GM12875 (cell line): ENCODE measurements around the gene CHERP.

ENCODE experiments used
- H3K4me3 ChIP-seq: one replicate; pipeline ENCODE4 v1.5.1; 2011; ENCODE audit warnings: low read depth, low read length, control low read depth
- CTCF ChIP-seq: IDR thresholded peaks from 2 replicates; pipeline ENCODE4 v1.5.1; 2011; ENCODE audit warnings: low read depth, mild to moderate bottlenecking, control low read depth, inconsistent platforms, low read length, moderate library complexity, borderline replicate concordance; ENCODE audit not compliant: insufficient read depth

CHERP gene

GRCh38 chr19:16476401-16476800 is 65.8 kb downstream of the CHERP start:
- no peak overlapping the region for H3K4me3 ChIP-seq

DNA sequence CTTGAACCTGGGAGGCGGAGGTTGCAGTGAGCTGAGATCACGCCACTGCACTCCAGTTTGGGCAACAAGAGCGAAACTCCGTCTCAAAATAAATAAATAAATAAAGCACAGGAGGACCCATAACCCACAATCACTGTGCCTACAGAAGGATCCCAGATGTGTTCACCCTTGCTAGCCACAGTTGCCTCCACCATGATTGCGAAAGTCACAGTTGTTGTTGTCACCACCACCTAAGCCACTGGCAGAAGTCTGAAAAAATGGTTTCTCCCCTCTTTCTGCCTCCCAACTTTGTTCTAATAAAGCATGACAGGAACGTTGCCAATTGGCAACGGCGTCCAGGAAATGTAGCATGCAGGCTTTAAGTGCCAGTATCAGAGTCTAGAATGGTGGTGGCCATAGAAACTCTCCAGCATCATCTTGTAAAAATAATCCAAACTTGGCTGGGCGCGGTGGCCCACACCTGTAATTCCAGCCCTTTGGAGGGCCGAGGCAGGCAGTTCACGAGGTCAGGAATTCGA is 68.3 kb downstream of the CHERP start:
- H3K4me3 ChIP-seq, result no peak overlapping the region
- no peak for TF ChIP-seq CTCF

More at GRCh38 chr19:16476401-16476800, 65.8 kb downstream of the CHERP start:
- TF ChIP-seq CTCF, result no peak

- TF ChIP-seq CTCF, result no peak
- H3K4me3 ChIP-seq, result no peak overlapping the region
Observed at GRCh38 chr19:16472992-16473391, 69.2 kb downstream of the CHERP start.

DNA sequence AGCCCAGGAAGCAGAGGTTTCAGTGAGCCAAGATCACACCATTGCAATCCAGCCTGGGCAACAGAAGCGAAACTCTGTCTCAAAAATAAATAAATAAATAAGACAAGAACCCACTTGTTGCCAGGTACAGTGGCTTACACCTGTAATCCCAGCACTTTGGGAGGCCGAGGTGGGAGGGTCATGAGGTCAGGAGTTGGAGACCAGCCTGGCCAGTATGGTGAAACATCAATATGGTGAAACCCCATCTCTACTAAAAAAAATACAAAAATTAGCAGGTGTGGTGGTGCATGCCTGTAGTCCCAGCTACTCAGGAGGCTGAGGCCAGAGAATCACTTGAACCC is 69.7 kb downstream of the CHERP start:
- H3K4me3 ChIP-seq, result peak overlapping the region; percentile 79

DNA sequence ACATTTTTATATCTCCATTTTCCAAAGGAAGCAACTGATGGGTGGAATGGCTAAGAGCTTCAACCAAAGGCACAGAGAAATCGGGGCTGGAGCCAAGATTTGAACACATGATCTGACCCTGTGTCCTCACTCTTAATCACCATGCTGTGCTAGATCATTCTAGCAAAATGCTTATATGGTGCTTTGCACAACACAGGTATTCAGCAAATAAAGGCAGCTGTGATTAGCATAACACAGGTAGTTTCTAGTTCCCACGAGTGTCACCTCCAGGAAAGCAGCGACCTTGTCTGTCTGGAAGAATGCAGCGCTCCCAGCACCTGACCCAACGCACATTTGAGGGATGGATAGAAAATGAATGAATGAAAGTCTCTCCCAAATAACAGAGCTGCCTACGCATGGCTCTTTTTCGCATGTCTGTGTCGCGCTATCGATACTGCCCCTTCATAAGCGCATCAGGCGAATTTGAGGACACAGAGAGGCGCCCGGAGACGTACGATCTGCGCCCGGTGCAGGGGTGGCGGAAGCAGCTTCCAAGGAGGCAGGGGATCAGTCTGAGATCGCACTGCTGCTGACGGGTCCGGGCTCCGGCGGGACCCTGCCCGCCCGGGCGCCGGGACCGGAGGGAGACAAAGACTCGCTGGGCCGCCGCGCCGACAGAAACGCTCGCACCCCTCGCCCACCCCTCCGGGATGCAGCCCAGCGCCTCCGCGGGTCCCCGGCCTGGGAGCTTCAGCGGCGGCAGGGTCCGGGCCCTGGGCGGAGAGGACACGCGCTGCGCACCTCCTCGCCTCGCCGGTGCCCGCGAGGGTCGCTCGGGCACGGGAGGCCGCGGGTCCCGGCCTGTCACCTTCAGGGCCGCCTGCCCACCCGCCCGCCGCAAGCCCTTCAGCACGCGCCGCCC is 71.1 kb downstream of the CHERP start:
- no peak for TF ChIP-seq CTCF
- H3K4me3 ChIP-seq, result peak overlapping the region; percentile 94

GRCh38 chr19:16470541-16470910 is 71.7 kb downstream of the CHERP start:
- H3K4me3 ChIP-seq, result peak overlapping the region; percentile 94
- TF ChIP-seq CTCF, result no peak
